Progenitor cell of endocrine pancreas (in vitro differentiated cells): Measurements from ENCODE around the gene OLFML3. TPM values are rescaled to one million over a fixed set of nuclear protein-coding genes. Genes with fewer than 3 reads are reported as not detected.
"Not testable (repeated sequence)": the region's sequence is repeated elsewhere in the genome, so short reads cannot be mapped to it uniquely, and the experiment has no call there.

Experiments used
- DNase-seq: peaks from one replicate; pipeline ENCODE4 v3.0.0; 2021; ENCODE audit warnings: low spot score; ENCODE audit not compliant: unreplicated experiment
- H3K27ac Mint-ChIP-seq: 2 replicates; pipeline ENCODE4 v1.8.0; 2021; ENCODE audit warnings: mild to moderate bottlenecking, moderate library complexity, mixed read lengths
- H3K27me3 Mint-ChIP-seq: 2 replicates; pipeline ENCODE4 v1.8.0; 2021; ENCODE audit warnings: mixed read lengths
- H3K36me3 Mint-ChIP-seq: 2 replicates; pipeline ENCODE4 v1.8.0; 2022; ENCODE audit warnings: mixed read lengths; ENCODE audit not compliant: insufficient read depth
- H3K4me1 Mint-ChIP-seq: 2 replicates; pipeline ENCODE4 v1.8.0; 2021; ENCODE audit warnings: low read depth, mixed read lengths
- H3K4me3 Mint-ChIP-seq: 2 replicates; pipeline ENCODE4 v1.8.0; 2021; ENCODE audit warnings: low read depth, mild to moderate bottlenecking, moderate library complexity, mixed read lengths
- H3K9me3 Mint-ChIP-seq: 2 replicates; pipeline ENCODE4 v1.8.0; 2021; ENCODE audit warnings: low read depth, mixed read lengths
- CTCF ChIP-seq: fragments of 200-600 bp; sonication (generic); IDR thresholded peaks from one replicate; pipeline ENCODE4 v1.5.0; 2021; ENCODE audit warnings: antibody characterized with exemption, mild to moderate bottlenecking; ENCODE audit not compliant: unreplicated experiment
- total RNA-seq: library from RNA; stranded (reverse); gene quantifications from 2 replicates; pipeline ENCODE4 v1.2.1, GENCODE V29; 2021

OLFML3 gene
- total RNA-seq, 1 donor from 2014 or later: 12.9 TPM

DNA sequence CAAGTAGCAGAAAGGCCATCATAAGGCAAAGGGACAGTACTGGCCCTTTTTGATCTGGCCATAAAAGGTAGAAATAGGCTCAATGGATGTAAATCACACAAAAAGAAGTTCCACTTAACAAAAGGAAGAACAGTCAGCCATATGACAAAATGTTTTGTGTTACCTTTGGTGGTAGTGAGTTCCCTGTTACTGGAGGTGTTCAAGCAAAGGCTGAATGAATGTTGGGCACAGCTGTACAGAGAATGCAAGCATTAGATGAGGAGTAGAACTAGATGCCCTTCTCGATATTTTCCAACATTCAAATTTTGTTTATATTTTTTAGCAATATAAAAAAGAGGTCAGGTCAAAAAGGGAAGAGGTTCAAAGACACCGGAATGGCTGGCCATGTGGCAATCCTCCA, 20.0 kb downstream of the OLFML3 start:
- H3K27me3 Mint-ChIP-seq: peaks cover 20% of the 10 kb centered on the region
- no peak for TF ChIP-seq CTCF
- H3K4me3 Mint-ChIP-seq: no peak overlapping the region
- DNase-seq: no peak
- H3K27ac Mint-ChIP-seq: no peak overlapping the region
- H3K9me3 Mint-ChIP-seq: peaks cover 12% of the 10 kb centered on the region
- H3K36me3 Mint-ChIP-seq: no peaks in the 10 kb centered on the region
- H3K4me1 Mint-ChIP-seq: peaks cover 17% of the 10 kb centered on the region

- no peak overlapping the region for H3K4me3 Mint-ChIP-seq
- H3K27me3 Mint-ChIP-seq: peaks cover 22% of the 10 kb centered on the region
- peaks cover 10% of the 10 kb centered on the region for H3K9me3 Mint-ChIP-seq
- DNase-seq: no peak
- H3K36me3 Mint-ChIP-seq: no peaks in the 10 kb centered on the region
- H3K27ac Mint-ChIP-seq: no peak overlapping the region
- peaks cover 17% of the 10 kb centered on the region for H3K4me1 Mint-ChIP-seq
- TF ChIP-seq CTCF: no peak
These were observed 20.5 kb downstream of the OLFML3 start for GRCh38 chr1:113999799-114000198.

- DNase-seq: no peak
- H3K9me3 Mint-ChIP-seq: peaks cover 6% of the 10 kb centered on the region
- peaks cover 23% of the 10 kb centered on the region for H3K27me3 Mint-ChIP-seq
- no peak for TF ChIP-seq CTCF
- H3K4me1 Mint-ChIP-seq: peaks cover 17% of the 10 kb centered on the region
- H3K27ac Mint-ChIP-seq: no peak overlapping the region
- no peaks in the 10 kb centered on the region for H3K36me3 Mint-ChIP-seq
- H3K4me3 Mint-ChIP-seq: no peak overlapping the region
These were observed 21.1 kb downstream of the OLFML3 start for GRCh38 chr1:114000406-114000805.

DNA sequence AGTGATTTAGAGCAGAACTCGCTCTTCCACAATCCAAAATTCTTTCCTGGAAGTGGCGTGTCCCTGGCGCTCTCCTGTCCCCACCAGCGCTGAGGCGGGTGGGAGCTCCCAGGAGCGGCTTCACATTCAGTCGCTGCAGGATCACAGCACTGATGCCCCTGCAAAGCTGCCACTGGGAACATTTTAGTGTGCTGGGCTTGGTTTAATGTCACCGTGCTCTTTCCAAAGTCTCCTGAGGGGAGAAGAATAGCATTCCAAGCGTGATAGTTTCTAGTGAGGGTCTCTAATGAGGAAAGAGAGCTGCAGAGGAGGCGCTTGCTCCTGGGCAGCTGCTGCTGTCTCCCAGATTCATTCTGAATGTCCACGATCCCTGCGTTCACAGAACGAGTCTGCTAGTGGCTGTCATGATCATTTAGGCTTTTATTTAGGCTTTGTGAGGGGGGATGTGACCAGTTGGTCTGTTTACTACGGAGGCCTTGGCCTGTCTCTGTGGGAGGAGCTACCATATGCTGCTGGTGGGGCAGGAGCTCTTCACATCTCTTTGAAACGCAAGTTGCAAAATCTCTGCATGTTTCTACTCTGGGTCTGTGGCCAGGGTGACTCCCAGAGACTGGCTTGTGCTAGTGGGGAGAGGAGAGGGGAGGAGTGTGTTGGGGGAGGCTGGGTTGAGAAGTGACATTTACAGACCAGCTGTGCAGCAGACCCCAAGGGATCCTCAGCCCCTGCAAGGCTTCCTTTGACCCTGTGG, 23.4 kb downstream of the OLFML3 start:
- no peaks in the 10 kb centered on the region for H3K36me3 Mint-ChIP-seq
- H3K27ac Mint-ChIP-seq: no peak overlapping the region
- no peak for TF ChIP-seq CTCF
- peaks cover 3% of the 10 kb centered on the region for H3K9me3 Mint-ChIP-seq
- H3K27me3 Mint-ChIP-seq: peaks cover 27% of the 10 kb centered on the region
- no peak for DNase-seq
- peaks cover 17% of the 10 kb centered on the region for H3K4me1 Mint-ChIP-seq
- H3K4me3 Mint-ChIP-seq: no peak overlapping the region

DNA sequence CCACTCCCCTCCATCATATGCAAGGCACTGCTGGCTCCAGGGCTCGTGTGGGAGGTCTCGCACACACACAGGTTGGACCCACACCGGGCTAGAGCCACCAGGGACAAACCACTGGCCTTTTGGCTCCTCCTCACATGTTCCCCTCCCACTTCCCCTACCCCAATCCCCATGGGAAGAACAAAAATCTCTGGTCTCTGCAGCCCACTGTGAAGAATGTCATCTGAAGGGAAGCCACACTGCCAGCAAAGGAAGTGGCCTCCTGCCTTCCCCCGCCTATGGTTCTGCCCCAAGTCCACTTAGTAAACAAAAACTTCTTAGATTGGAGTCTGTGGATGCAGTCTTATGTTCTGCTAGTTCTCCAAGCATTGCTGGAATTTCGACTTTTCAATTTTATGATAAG, 24.2 kb downstream of the OLFML3 start:
- Mint-ChIP-seq H3K27me3 (peaks cover 25% of the 10 kb centered on the region), H3K36me3 (no peaks in the 10 kb centered on the region), H3K9me3 (peaks cover 3% of the 10 kb centered on the region), H3K4me1 (peaks cover 17% of the 10 kb centered on the region), H3K27ac (no peak overlapping the region), H3K4me3 (no peak overlapping the region)
- TF ChIP-seq CTCF: no peak
- no peak for DNase-seq

DNA sequence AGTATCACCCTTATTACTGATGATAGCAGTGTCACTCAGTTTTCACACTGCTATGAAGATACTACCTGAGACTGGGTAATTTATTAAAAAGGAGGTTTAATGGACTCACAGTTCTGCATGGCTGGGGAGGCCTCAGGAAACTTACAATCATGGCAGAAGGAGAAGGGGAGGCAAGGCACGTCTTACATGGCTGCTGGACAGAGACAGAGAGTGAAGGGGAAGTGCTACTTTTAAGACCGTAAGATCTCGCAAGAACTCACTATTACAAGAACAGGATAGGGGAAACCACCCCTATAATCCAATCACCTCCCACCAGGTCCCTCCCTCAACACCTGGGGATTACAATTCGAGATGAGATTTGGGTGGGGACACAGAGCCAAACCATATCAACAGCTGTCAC, 27.6 kb downstream of the OLFML3 start:
- not testable (repeated sequence) for H3K9me3 Mint-ChIP-seq, H3K4me3 Mint-ChIP-seq, DNase-seq, H3K27ac Mint-ChIP-seq, H3K36me3 Mint-ChIP-seq
- Mint-ChIP-seq H3K27me3 (peaks cover 34% of the 10 kb centered on the region), H3K4me1 (peaks cover 14% of the 10 kb centered on the region)
